GM06990 (cell line): ENCODE data around the gene GOLGA2.

Source experiments
- DNase-seq: peaks from one replicate; pipeline ENCODE4 v3.0.0-alpha.2; 2011; ENCODE audit not compliant: insufficient read length; ENCODE audit errors: extremely low read depth
- H3K27me3 ChIP-seq: replicated peaks from 2 replicates; pipeline ENCODE4 v1.6.0; 2011; ENCODE audit warnings: low read length; ENCODE audit not compliant: control insufficient read depth, insufficient read depth
- H3K36me3 ChIP-seq: 2 replicates; pipeline ENCODE4 v1.5.1; 2011; ENCODE audit warnings: low read length; ENCODE audit not compliant: control insufficient read depth, insufficient read depth
- H3K4me3 ChIP-seq: replicated peaks from 2 replicates; pipeline ENCODE4 v1.5.1; 2011; ENCODE audit warnings: low read depth, mild to moderate bottlenecking, control low read depth, low read length
- CTCF ChIP-seq: IDR thresholded peaks from 2 replicates; pipeline ENCODE4 v1.5.1; 2011; ENCODE audit warnings: low read length, control low read depth, mild to moderate bottlenecking, inconsistent platforms; ENCODE audit not compliant: insufficient read depth, poor library complexity, severe bottlenecking

Gene GOLGA2

DNA sequence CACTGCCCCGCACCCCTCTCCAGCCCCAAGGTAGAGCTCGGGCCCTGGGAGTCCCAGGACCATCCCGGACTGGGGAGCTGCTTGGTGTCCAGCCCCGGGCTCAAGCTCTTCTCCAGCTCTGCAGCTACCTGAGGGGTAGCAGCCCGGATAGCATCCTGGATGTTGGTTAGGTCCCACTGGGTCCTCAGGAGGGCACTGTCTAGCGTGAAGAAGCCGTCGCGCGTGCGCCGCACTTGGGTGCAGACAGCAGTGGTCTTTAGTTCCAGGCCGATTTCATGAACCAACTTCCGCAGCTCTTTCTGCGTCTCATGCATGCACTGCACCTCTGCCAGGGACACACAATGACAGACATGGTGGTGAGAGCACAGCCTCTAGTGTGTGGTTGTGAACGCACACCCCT lies 33.7 kb upstream of the GOLGA2 start:
- peaks cover 14% of the 10 kb centered on the region for H3K36me3 ChIP-seq
- no peak for TF ChIP-seq CTCF
- no peak for DNase-seq

GRCh38 chr9:128304971-128305288 lies 29.1 kb upstream of the GOLGA2 start:
- Histone ChIP-seq H3K4me3 (no peak overlapping the region), H3K27me3 (no peaks in the 10 kb centered on the region), H3K36me3 (peaks cover 3% of the 10 kb centered on the region)
- DNase-seq = no peak
- TF ChIP-seq CTCF = no peak

More for the DNA sequence above, 33.7 kb upstream of the GOLGA2 start:
- Histone ChIP-seq H3K4me3 (no peak overlapping the region), H3K27me3 (no peaks in the 10 kb centered on the region)

DNA sequence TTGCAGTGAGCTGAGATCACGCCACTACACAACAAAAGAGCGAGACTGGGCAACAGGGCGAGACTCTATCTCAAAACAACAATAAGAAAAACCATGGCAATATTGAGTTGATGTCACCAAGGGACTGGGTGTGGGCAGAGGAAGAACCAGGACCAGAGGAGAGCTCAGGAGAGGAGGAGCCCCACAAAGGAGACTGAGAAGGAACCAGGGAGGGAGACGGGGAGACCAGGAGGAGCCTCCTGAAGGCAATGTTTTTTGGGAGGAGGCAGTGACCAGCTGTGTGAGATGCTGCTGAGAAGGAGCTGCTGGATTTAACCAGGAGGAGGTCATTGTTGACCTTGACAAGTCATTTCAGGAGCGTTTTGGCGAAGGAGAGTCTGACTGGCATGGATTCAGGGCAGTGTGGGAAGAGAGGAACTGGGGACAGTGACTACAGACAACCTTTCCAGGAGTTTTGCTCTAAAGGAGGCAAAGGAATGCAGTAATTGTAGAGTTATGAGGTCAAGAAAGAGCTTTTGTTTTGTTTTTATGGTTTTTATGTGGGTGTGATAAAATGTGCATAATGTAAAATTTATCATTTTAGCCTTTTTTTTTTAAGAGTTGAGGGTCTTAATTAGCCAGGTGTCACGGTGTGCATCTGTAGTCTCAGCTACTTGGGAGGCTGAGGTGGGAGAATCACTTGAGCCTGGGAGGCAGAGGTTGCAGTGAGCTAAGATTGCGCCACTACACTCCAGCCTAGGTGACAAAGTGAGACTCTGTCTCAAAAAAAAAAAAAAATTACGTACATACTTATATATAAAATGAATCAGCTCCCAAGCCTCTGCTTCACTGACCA lies 28.5 kb upstream of the GOLGA2 start:
- Histone ChIP-seq H3K36me3 (no peaks in the 10 kb centered on the region), H3K27me3 (no peaks in the 10 kb centered on the region), H3K4me3 (no peak overlapping the region)
- no peak for DNase-seq
- no peak for TF ChIP-seq CTCF

DNA sequence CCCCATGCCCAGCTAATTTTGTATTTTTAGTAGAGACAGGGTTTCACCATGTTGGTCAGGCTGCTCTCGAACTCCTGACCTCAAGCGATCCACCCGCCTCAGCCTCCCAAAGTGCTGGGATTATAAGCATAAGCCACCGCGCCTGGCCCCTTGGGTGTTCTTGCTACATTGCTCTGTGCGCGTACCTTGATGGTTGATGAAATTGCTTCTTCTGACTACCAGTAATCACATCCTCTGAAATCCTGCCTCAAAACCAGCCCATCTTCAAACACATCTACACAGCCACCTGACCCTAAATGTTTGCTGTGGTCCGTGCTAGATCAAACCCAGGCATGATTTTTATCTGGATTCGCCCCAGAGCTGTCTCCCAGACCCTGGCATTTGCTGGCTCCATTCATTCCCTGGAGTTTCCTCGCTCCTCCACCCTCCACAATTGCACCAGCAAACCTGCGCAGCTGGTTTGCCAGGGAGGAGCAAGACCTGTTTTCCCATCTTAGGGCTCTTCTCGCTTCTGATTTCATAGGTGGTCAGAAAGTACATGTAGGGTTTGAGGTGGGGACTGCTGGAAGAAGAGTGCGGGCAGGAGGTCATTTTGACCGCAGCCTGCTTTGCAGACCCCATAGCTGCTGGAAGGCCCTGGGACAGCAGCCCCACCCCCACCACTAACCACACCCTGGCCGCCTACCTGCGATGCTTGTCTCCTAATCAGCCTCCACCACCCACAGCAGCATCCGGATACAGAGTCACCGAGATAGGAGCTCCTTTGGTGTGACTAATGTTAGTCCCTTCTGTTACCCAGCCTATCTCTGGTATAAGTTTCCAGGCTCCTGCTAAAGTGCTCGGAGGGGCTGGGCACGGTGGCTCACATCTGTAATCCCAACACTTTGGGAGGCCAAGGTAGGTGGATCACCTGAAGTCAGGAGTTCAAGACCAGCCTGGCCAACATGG lies 23.0 kb upstream of the GOLGA2 start:
- Histone ChIP-seq H3K27me3 (no peaks in the 10 kb centered on the region), H3K36me3 (no peaks in the 10 kb centered on the region), H3K4me3 (no peak overlapping the region)
- TF ChIP-seq CTCF = no peak
- DNase-seq = no peak

DNA sequence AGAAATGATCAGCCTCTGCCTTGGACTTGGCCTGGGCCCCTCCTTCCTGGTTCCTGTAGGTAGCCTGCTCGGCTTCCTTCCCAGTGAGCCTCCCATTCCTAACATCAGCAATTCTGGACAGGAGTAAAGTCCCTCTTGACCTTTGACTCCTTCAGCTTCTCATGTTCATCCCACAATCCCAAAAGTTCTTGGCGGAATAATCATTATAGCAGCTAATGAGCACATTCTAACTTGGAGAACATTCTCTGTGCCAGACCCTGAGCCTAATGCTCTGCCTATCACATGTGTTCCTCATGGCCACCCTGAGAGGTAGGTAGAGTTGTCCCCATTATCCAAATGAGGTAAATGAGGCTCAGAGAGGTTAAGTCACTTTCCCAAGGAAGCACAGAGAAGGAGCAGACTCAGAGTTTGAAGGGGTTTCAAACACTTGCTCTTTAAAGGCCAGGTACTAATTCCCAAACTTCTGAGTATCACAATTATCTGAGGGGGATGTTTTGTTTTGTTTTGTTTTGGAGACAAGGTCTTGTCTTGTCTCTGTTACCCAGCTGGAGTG lies 21.5 kb upstream of the GOLGA2 start:
- no peak for DNase-seq
- H3K36me3 ChIP-seq = no peaks in the 10 kb centered on the region
- no peak overlapping the region for H3K4me3 ChIP-seq
- H3K27me3 ChIP-seq = no peaks in the 10 kb centered on the region
- TF ChIP-seq CTCF = no peak
